CD1c-positive myeloid dendritic cell (primary cell): Measurements from ENCODE around the gene MYL3.

Source experiments
- DNase-seq: peaks from one replicate; pipeline ENCODE4 v3.0.0-alpha.2; 2016; ENCODE audit errors: extremely low spot score

The MYL3 gene

GRCh38 chr3:46865546-46865945 is 2.3 kb upstream of the MYL3 start:
- no peak for DNase-seq

DNA sequence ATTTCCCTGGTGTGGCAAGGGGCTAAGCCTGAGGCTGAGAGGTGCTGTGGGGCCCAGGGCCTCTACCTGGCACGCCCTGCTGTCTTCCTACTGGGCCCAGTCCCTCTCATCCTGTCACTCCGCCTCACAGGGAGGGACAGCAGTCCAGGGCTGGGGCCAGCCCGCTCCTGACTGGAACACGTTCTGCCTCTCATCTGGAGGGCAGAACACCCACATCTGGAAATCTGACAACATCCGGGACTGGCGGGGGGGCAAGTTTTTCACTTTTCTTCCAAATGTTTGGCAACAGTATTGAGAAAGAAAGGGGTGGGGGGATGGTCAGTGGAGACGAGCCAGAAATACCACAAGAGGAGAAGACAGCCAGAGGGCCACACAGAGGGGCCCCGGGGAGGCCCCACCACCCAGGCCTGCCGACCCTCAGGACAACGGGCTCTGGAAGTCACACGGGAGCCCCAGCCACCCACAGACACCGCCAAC is 1.8 kb upstream of the MYL3 start:
- no peak for DNase-seq

- no peak for DNase-seq
Measured at GRCh38 chr3:46864061-46864881, 1.0 kb upstream of the MYL3 start.

DNA sequence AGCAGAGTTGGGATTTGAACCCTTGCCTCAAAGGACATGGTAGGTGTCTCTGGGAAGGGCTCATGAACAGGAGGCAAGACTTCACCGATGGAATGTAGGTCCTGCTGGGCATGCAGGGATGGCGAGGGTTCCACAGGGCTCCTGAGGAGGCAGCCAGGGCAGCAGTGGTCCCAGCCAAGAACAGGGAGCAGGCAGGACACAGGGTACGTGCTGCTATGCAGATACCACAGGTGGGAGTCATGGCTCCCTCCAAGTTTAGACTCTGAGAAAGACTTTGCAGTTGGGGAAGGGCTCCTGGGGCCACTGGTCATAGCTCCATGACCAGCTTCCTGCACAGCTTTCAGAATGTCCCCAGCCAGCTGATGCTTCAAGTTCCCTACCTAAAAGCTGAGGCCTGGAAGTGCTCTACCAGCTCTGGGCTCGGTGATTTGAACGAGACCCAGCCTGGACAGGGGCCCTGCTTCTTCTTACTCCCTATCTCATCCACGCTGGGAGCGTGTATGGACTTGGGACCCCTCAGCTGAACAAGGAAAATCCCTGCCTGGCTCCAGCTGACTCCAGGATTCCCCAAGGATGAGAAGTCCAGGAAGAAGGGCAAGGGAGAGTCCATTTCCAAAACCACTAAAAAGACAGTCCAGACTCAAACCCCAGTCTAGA is 747 bp downstream of the MYL3 start:
- DNase-seq = no peak

DNA sequence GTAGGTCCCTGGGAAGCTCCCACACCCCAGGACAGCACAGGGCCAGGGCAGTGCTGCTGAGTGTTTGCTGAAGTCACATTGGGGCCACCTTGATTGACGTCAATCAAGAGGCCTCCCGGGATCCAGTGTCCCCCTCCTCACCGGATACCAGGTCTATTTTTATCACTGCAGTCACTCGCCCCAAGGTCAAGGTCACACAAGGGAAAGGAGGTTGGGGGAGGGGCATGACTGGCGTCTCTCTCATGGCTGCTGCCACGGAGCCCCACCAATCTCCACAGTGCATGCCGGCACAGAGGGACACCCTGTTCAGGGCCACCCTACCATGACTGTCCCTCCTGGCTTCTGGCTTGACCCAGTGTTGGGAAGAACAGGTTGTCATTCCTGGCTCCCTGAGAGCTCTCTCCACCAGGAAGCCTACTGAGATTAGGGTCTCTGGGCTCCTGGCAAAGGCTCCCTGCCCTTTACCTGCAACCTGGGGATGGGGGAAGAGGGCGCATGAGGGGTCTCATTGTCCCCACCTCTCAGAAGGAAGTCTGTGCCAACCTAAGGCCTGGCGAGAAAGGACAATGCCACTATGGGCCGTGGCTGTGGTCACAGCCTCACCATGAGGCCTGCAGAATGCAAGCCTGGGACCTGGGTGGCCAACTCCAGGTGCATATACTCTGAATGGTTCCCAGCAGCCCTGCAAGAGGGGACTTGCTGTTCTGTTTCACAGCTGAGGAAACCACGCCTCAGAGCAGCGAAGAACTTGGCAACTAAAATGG is 1.5 kb downstream of the MYL3 start:
- DNase-seq = no peak

- no peak for DNase-seq
Measured at GRCh38 chr3:46860810-46861604, 2.2 kb downstream of the MYL3 start.

DNA sequence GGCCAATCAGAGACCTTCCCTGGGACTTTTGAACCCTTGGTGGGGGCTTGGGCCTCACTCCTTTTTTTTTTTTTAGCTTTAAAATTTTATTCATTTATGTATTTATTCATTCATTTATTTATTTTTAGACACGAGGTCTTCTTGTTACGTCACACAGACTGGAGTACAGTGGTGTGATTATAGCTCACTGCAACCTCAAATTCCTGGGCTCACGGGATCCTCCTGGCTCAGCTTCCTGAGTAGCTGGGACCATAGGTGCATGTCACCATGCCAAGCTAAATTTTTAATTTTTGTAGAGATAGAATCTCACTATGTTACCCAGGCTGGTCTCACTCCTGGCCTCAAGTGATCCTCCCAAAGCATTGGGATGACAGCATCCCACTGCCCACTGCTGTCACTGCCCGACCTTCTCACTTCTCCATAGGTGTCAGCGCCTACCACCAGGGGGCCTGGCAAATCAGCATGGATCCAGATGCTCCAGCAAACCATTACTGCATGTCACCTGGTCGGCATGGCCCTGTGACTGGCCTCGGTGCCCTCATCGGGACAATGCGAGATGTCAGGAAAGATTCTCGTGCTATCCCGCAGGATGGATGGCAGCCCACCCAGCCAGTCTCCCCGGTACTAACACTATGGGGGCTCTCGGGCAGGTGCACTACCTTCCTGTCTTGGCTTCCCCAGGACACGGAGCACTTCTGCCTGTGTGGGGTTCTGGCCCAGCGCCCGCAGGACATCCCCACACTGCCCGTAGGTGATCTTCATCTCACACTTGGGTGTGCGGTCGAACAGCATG is 3.0 kb downstream of the MYL3 start:
- DNase-seq = peak; percentile 36

GRCh38 chr3:46859001-46859710 is 4.1 kb downstream of the MYL3 start:
- no peak for DNase-seq

GRCh38 chr3:46858456-46858855 is 4.8 kb downstream of the MYL3 start:
- no peak for DNase-seq

- DNase-seq = no peak
Measured at GRCh38 chr3:46857485-46858341, 5.5 kb downstream of the MYL3 start.

DNA sequence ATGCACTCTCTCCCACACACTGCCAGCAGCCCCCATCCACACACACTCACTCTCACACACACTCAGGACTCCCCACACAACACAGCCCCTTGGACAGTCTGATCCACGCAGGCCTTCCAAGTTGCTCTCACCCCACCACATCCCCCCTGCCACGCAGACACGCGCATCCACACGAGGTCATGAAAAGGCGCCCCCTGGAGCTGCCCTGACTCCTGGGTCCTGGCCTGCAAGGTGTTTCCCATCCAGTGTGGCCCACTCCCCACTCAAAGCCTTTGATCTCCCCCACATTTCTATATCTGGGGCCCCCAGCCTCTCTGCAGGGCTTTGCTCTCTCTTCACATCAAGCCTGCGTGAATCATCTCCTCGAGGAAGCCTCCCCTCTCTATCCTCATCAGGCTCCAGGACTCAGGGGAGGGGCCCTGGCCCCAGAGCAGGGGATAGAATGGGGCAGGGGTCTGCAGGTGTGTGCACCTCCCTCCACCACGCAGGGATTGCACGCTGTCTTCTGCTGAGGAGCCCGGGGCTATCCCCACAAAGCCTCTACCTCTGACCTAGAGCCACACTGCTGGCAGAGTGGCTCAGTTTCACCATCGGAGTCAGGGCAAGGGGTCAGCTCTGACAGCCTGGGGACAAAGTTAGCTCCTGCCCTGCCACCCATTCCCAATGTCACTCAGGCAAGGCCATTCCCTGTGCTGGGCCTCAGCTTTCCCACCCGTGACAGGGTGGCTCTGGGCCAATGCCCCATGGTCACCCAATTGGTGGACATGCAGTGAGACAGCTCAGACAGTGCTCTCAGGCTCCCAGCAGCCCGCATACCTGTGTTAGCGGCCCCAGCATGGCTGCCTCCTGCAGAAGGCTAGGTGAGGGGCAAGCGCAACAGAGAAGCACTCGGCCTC is 6.4 kb downstream of the MYL3 start:
- no peak for DNase-seq

- no peak for DNase-seq
Measured at GRCh38 chr3:46854555-46854991, 8.7 kb downstream of the MYL3 start.

- DNase-seq = no peak
Measured at GRCh38 chr3:46853441-46854415, 9.5 kb downstream of the MYL3 start.

DNA sequence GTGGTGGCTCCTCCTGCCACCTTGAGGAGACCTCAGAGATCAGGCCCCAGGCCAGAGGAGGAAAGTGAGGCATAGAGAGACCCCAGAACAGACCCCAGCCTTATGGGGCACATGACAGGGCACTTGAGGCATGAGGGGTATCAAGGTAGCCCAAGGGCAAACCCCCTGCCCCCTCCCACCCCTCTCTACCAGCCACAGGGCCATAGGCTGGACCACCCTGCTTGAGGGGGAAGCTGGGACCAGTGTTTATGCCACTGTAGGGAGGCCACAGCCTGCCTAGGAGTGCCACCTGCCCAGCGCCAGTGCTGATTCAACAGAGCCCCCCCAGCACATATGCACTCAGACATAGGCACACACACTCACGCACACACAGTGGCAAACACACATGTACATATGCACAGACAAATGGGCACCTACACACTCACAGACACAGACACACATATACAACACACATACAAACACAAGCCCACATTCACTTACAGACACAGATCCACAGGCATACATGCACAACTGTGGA is 10.3 kb downstream of the MYL3 start:
- no peak for DNase-seq

DNA sequence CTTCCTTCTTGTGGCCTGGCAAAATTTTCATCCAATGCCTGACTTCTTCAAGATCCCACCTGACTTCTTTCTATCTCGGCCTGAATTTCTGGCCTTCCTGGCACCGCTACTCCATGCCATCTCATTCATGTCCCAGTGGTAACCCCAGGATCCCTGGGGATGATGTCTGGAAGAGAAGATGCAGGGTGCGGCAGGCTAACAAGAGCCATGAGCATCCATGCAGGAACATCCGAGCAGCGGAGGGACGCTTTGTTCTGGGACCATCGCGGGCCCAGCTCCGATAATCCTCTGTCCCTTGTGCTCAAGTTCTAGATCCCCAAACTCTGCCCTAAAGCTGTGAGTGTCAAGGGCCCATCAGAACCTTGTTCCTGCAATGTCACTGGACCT is 10.9 kb downstream of the MYL3 start:
- no peak for DNase-seq
